ENCODE results near the gene THEMIS2. TPM values are rescaled to one million over a fixed set of nuclear protein-coding genes. Genes with fewer than 3 reads are reported as not detected.
A peak's percentile ranks its signal among the peaks of the same experiment; 100 is the strongest.
"Not testable (repeated sequence)": the region's sequence is repeated elsewhere in the genome, so short reads cannot be mapped to it uniquely, and the experiment has no call there.

The THEMIS2 gene
- total RNA-seq, 4 donors from 2014 or later = 5.6 to 23.8 (median 17.7) TPM

DNA sequence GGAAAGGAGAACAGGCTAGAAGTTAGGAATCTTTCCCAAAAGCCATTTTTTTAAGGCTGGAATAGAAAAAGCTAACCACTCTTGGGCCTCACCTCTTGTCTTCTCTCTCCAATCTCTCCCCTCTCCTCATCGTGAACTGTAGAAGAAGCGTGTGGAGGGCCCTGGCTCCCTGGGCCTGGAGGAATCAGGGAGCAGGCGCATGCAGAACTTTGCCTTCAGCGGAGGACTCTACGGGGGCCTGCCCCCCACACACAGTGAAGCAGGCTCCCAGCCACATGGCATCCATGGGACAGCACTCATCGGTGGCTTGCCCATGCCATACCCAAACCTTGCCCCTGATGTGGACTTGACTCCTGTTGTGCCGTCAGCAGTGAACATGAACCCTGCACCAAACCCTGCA lies 22.4 kb upstream of the THEMIS2 start:
- TF ChIP-seq EP300 (IDR thresholded peaks at IDR 0.05) (no peak), POLR2A (IDR thresholded peaks at IDR 0.05) (no peak), POLR2AphosphoS5 (IDR thresholded peaks at IDR 0.05) (no peak)
- TF ChIP-seq, protein P1, sequence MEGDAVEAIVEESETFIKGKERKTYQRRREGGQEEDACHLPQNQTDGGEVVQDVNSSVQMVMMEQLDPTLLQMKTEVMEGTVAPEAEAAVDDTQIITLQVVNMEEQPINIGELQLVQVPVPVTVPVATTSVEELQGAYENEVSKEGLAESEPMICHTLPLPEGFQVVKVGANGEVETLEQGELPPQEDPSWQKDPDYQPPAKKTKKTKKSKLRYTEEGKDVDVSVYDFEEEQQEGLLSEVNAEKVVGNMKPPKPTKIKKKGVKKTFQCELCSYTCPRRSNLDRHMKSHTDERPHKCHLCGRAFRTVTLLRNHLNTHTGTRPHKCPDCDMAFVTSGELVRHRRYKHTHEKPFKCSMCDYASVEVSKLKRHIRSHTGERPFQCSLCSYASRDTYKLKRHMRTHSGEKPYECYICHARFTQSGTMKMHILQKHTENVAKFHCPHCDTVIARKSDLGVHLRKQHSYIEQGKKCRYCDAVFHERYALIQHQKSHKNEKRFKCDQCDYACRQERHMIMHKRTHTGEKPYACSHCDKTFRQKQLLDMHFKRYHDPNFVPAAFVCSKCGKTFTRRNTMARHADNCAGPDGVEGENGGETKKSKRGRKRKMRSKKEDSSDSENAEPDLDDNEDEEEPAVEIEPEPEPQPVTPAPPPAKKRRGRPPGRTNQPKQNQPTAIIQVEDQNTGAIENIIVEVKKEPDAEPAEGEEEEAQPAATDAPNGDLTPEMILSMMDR (IDR thresholded peaks at IDR 0.05) = no peak
- no peaks in the 10 kb centered on the region for H3K27me3 ChIP-seq
- peaks cover 3 to 71% of the 10 kb centered on the region in 2 donors for H3K36me3 ChIP-seq
- 95 to 100% methylated on average over 3 to 4 of the region's 7 CpGs for WGBS, 2 donors (ENCODE audit: low coverage in 1 of 2)
- no peaks in the 10 kb centered on the region for H3K4me1 ChIP-seq
- no peak overlapping the region for H3K27ac ChIP-seq
- no peak overlapping the region for H3K4me3 ChIP-seq
- no peak for ATAC-seq
- H3K9me3 ChIP-seq = no peaks in the 10 kb centered on the region

DNA sequence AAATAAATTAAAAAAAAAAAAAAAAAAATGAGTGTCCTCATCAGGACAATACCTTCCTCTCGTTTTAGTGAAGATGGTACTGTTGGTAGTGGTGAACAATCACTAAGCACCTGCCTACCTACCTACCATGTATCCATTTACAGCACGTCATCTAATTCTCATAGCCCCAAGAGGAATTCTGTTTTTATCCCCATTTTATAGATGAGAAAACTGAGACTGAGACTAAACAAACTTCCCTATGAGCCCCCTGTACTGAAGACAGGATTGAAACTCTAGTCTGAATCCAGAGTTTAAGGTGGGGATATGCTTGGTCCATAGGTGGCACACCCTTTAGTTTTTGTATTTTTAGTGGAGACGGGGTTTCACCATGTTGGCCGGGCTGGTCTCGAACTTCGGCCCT lies 17.3 kb upstream of the THEMIS2 start:
- TF ChIP-seq POLR2A (IDR thresholded peaks at IDR 0.05) = no peak
- TF ChIP-seq, protein P1 (IDR thresholded peaks at IDR 0.05) = no peak
- TF ChIP-seq EP300 (IDR thresholded peaks at IDR 0.05) = no peak
- TF ChIP-seq POLR2AphosphoS5 (IDR thresholded peaks at IDR 0.05) = no peak
- Histone ChIP-seq H3K36me3 (peaks cover 0 to 20% of the 10 kb centered on the region in 2 donors), H3K27me3 (no peaks in the 10 kb centered on the region), H3K4me3 (no peak overlapping the region), H3K4me1 (peaks cover 0 to 10% (median 0%) of the 10 kb centered on the region in 3 donors), H3K9me3 (no peaks in the 10 kb centered on the region), H3K27ac (no peak overlapping the region)
- 64 to 94% methylated on average over 2 to 5 of the region's 6 CpGs for WGBS, 2 donors (ENCODE audit: low coverage in 1 of 2)
- no peak for ATAC-seq

DNA sequence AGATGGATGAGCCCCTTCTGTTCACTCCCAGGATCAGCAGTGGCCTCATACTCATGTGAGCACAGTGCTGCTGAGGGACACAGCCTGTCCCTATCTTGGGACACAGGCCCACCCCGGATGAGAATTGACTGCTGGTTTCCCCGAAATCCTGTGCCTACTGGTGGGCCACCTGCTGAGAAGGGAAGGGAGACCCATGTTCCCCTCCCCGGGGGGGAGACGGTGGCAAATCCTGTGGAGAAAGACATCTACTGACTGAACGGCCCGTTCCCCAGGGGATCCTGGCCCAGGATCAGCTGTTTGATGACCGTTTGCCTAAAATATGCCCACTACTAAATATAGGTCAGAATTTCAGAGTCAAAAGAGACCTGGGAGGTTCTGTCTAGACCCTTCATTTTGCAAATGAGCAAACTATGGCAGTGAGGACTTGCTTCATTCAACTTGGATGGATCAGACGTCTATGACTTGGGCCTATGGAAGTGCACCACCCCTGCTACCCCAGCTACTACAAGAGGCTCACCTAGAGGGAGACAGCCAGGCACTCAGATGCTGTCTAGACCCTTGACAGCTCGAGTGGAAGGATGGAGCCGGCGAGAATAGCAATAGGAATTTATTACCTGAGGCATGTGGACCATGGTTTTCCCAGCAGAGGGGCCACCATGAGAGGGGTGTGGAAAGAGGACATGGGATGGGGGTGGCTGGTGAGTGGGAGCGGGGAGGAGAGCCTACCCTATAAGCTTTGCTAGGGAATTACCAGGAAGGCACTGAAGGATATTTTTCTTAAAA lies 15.6 kb upstream of the THEMIS2 start:
- TF ChIP-seq, protein P1 (IDR thresholded peaks at IDR 0.05) = no peak
- TF ChIP-seq POLR2A (IDR thresholded peaks at IDR 0.05) = no peak
- TF ChIP-seq POLR2AphosphoS5 (IDR thresholded peaks at IDR 0.05) = no peak
- TF ChIP-seq EP300 (IDR thresholded peaks at IDR 0.05) = no peak
- no peak overlapping the region for H3K27ac ChIP-seq
- ATAC-seq = no peak
- WGBS, 2 donors (ENCODE audit: low coverage in 1 of 2) = 52 to 100% methylated on average over 1 to 10 of the region's 12 CpGs
- no peak overlapping the region for H3K4me3 ChIP-seq
- peaks cover 0 to 10% (median 0%) of the 10 kb centered on the region in 3 donors for H3K4me1 ChIP-seq
- H3K9me3 ChIP-seq = no peaks in the 10 kb centered on the region
- H3K27me3 ChIP-seq = no peaks in the 10 kb centered on the region
- peaks cover 0 to 3% of the 10 kb centered on the region in 2 donors for H3K36me3 ChIP-seq

DNA sequence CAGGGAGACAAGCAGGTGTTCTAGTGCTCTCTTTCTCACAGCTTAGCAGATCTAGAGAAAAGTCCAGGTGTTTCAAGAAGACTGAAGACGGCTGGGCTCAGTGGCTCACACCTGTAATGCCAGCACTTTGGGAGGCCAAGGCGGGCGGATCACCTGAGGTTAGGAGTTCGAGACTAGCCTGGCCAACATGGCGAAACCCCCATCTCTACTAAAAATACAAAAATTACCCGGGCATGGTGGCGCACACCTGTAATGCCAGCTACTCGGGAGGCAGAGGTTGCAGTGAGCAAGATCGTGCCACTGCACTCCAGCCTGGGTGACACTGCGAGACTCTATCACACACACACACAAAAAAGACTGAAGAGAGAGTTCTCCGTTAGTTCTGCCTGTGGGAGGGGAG lies 14.8 kb upstream of the THEMIS2 start:
- not testable (repeated sequence) for H3K27me3 ChIP-seq, H3K27ac ChIP-seq, ATAC-seq, H3K4me3 ChIP-seq, H3K9me3 ChIP-seq, H3K36me3 ChIP-seq, H3K4me1 ChIP-seq
- 76 to 100% methylated on average over 3 to 8 of the region's 11 CpGs for WGBS, 2 donors (ENCODE audit: low coverage in 1 of 2)

DNA sequence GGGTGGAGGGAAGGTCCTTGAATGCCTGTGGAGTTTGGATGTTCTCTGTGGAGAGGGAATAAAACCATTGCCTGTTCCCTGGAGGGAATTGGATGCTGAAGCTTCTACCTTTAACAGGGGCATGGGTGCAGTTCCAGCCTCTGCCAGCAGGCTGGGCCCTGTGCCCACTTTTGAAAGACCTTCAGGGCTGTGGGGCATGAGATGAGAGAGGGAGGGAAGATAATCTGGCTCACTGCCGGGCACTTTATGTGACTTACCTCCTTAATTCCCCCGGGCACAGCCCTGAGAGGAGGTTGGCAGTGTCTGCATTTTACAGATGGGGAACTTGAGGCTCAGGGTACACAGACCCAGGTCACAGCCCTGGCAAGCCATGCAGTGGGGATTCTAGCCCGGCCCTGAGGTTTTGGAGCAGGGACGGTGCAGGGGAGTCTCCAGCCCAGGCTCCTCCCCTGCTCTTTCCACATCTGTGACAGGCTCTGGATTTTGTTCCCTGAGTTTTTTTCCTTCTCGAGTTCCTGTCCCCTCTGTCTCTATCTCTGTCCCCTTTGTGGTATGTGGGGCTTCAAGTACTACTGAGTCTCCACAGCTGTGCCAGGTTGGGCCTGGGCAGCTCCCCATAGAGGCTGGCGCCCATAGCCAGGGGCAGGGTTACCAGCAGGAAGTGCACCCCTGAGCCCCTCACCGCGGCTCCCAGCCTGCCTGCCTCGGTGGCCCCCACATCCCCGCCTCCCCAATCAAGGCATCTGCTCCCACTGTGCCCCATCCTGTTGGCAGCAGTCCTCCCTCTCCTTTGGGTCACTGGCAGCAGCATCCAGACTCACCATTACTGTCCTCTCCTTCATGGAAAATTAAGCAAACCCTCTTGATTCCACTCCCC lies 14.0 kb upstream of the THEMIS2 start:
- peaks cover 0 to 10% (median 0%) of the 10 kb centered on the region in 3 donors for H3K4me1 ChIP-seq
- H3K36me3 ChIP-seq = no peaks in the 10 kb centered on the region
- ATAC-seq = peak; percentile 81
- H3K27me3 ChIP-seq = no peaks in the 10 kb centered on the region
- no peaks in the 10 kb centered on the region for H3K9me3 ChIP-seq
- H3K4me3 ChIP-seq = peak overlapping the region in 1 of 2 donors; percentile 8
- WGBS, 2 donors (ENCODE audit: low coverage in 1 of 2) = 10 to 50% methylated on average over 4 of the region's 10 CpGs
- peak overlapping the region in 1 of 4 donors; percentile 39 for H3K27ac ChIP-seq
- TF ChIP-seq POLR2AphosphoS5 (IDR thresholded peaks at IDR 0.05) = peak; percentile 45
- TF ChIP-seq, protein P1 (IDR thresholded peaks at IDR 0.05) = peak in 3 of 4 experiments; percentile 73 to 90 (median 89)
- no peak for TF ChIP-seq EP300 (IDR thresholded peaks at IDR 0.05)
